GM10266 (cell line): ENCODE results near the gene MAPRE2.

Source experiments
- DNase-seq: peaks from one replicate; pipeline ENCODE4 v3.0.0; 2012; ENCODE audit errors: extremely low spot score
- TF ChIP-seq, protein P1 (sequence below): IDR thresholded peaks from 2 replicates; pipeline ENCODE4 v1.5.1; 2012; ENCODE audit warnings: mild to moderate bottlenecking, low read depth; ENCODE audit not compliant: control insufficient read depth, insufficient read depth; ENCODE audit errors: missing control alignments

Gene MAPRE2

DNA sequence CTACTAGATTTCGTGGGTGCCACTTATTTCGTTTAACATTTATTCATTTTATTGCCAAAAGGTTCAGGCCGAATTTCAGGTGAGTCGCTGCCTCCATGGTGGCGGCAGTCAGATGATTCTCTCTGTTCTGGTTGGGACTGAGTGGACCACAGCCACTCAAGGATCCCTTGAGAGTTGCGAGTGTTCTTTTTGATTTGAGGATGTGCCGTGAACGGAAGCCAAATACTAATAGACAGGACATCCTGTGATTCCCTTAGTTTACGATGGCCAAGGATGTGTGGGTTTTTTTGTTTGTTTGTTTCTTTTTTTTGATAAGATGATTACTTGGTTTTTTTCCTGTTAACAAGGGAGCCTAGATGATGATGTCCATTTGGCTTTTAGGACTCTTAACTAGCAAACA lies 13.2 kb downstream of the MAPRE2 start:
- TF ChIP-seq, protein P1, sequence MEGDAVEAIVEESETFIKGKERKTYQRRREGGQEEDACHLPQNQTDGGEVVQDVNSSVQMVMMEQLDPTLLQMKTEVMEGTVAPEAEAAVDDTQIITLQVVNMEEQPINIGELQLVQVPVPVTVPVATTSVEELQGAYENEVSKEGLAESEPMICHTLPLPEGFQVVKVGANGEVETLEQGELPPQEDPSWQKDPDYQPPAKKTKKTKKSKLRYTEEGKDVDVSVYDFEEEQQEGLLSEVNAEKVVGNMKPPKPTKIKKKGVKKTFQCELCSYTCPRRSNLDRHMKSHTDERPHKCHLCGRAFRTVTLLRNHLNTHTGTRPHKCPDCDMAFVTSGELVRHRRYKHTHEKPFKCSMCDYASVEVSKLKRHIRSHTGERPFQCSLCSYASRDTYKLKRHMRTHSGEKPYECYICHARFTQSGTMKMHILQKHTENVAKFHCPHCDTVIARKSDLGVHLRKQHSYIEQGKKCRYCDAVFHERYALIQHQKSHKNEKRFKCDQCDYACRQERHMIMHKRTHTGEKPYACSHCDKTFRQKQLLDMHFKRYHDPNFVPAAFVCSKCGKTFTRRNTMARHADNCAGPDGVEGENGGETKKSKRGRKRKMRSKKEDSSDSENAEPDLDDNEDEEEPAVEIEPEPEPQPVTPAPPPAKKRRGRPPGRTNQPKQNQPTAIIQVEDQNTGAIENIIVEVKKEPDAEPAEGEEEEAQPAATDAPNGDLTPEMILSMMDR, result no peak
- no peak for DNase-seq

DNA sequence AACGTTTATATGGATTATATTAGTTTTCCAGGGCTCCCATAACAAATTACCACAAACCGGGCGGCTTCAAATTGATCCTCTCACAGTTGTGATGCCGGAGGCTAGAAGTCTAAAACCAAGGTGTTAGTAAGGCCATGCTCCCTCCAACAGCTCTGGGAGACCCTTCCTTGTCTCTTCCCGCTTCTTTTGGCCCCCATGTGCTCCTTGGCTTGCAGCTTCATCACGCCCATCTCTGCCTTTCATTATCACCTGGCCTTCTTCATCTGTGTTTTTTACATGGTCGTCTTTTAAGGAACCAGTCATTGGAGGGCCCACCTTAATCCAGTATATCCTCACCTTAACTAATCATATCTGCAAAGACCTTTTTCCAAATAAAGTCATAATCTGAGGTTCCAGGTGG lies 13.9 kb downstream of the MAPRE2 start:
- TF ChIP-seq, protein P1, result no peak
- DNase-seq, result no peak

GRCh38 chr18:35055726-35056125 lies 14.5 kb downstream of the MAPRE2 start:
- DNase-seq, result no peak
- TF ChIP-seq, protein P1, result no peak

DNA sequence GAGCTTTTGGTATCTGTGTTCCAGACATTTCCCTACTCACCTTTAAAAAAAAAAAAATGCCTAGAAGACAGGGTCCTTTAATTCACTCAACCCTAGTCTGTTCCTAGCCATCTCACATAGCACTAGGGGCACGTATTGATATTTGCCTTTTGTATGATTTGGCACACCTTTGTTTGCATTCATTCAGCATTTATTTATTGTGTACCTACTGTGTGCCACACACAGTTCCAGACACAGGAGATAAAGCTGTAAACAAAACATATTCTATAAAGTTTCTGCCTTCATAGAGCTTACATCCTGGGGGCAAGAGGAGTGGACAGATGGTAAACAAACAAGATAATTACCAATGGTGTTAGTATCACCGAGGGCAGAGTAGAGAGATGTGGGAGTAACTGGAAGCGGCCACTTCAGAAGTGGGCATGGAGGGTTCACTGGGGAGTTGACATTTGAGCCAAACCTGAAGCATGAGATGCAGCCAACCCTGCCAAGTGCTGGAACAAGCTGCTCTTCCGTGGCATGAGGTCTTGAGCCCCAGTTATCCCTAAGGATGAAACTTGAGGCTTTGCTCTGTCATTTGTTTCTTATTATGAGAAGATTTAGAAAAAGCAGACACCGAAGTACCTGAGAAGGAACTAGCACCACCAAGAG lies 18.2 kb downstream of the MAPRE2 start:
- TF ChIP-seq, protein P1, result no peak
- no peak for DNase-seq

- DNase-seq, result no peak
- TF ChIP-seq, protein P1, result no peak
These were observed 19.1 kb downstream of the MAPRE2 start for GRCh38 chr18:35060122-35060815.

GRCh38 chr18:35061336-35061735 lies 20.1 kb downstream of the MAPRE2 start:
- no peak for DNase-seq
- TF ChIP-seq, protein P1, result no peak

GRCh38 chr18:35061804-35062203 lies 20.6 kb downstream of the MAPRE2 start:
- TF ChIP-seq, protein P1, result no peak
- no peak for DNase-seq
